Calu3 (cell line): ENCODE measurements around the gene TSTD2. TPM values are rescaled to one million over a fixed set of nuclear protein-coding genes. Genes with fewer than 3 reads are reported as not detected.

Experiments
- BruUV-seq: library from RNA; stranded (reverse); fragments of 400-500 nt; replicated peaks from 2 replicates; lab custom pipeline; 2021; lab: Mats Ljungman, UMichigan
- CTCF ChIA-PET: fragments of 300-600 bp; sonication (Branson Sonifier 250); formaldehyde crosslinking; loops from one replicate; lab custom pipeline; 2022; ENCODE audit warnings: antibody characterized with exemption; lab: Charles Lee
- DNase-seq: peaks from one replicate; pipeline ENCODE4 v3.0.0; 2022
- H3K27ac Mint-ChIP-seq: one replicate; pipeline ENCODE4 v1.8.0; 2022; ENCODE audit warnings: mixed read lengths; ENCODE audit not compliant: unreplicated experiment
- H3K27me3 Mint-ChIP-seq: one replicate; pipeline ENCODE4 v1.8.0; 2022; ENCODE audit warnings: mixed read lengths; ENCODE audit not compliant: unreplicated experiment
- H3K36me3 Mint-ChIP-seq: one replicate; pipeline ENCODE4 v1.8.0; 2022; ENCODE audit warnings: mild to moderate bottlenecking, moderate library complexity, mixed read lengths; ENCODE audit not compliant: insufficient read depth, unreplicated experiment
- H3K4me1 Mint-ChIP-seq: one replicate; pipeline ENCODE4 v1.8.0; 2022; ENCODE audit warnings: mild to moderate bottlenecking, low read depth, mixed read lengths; ENCODE audit not compliant: unreplicated experiment
- H3K4me3 Mint-ChIP-seq: one replicate; pipeline ENCODE4 v1.8.0; 2022; ENCODE audit warnings: mild to moderate bottlenecking, low read depth, moderate library complexity, mixed read lengths; ENCODE audit not compliant: unreplicated experiment
- H3K9me3 Mint-ChIP-seq: one replicate; pipeline ENCODE4 v1.8.0; 2022; ENCODE audit warnings: low read depth, mixed read lengths; ENCODE audit not compliant: unreplicated experiment
- CTCF ChIP-seq: fragments of 200-600 bp; IDR thresholded peaks from one replicate; pipeline ENCODE4 v1.8.0; 2022; ENCODE audit warnings: antibody characterized with exemption; ENCODE audit not compliant: unreplicated experiment
- intact Hi-C: fragments of 100-400 bp; cut with micrococcal nuclease; formaldehyde crosslinking; loops from one replicate; pipeline ENCODE4 v1.10.0; 2022; ENCODE audit not compliant: unreplicated experiment
- total RNA-seq: library from RNA; stranded (reverse); gene quantifications from 2 replicates; pipeline ENCODE4 v1.2.3, GENCODE V29; 2022

Gene TSTD2
- total RNA-seq, 1 experiment from 2014 or later = 12.6 TPM

- no TSS peak for BruUV-seq
- peaks cover 25% of the 10 kb centered on the region for H3K36me3 Mint-ChIP-seq
These were observed 18.5 kb upstream of the TSTD2 start for GRCh38 chr9:97651646-97652045.

GRCh38 chr9:97647996-97648395 lies 14.8 kb upstream of the TSTD2 start:
- TF ChIP-seq CTCF = no peak
- no peak for DNase-seq
- Mint-ChIP-seq H3K4me1 (no peaks in the 10 kb centered on the region), H3K27ac (no peak overlapping the region), H3K4me3 (no peak overlapping the region), H3K36me3 (peaks cover 21% of the 10 kb centered on the region), H3K27me3 (no peaks in the 10 kb centered on the region), H3K9me3 (no peaks in the 10 kb centered on the region)
- CTCF ChIA-PET = no interaction called here
- intact Hi-C loops = no loop called here
- BruUV-seq = no TSS peak

More at GRCh38 chr9:97651646-97652045, 18.5 kb upstream of the TSTD2 start:
- H3K4me1 Mint-ChIP-seq = no peaks in the 10 kb centered on the region
- no peak for TF ChIP-seq CTCF
- CTCF ChIA-PET = no interaction called here
- no peak for DNase-seq
- H3K27me3 Mint-ChIP-seq = no peaks in the 10 kb centered on the region
- no peak overlapping the region for H3K27ac Mint-ChIP-seq
- H3K4me3 Mint-ChIP-seq = no peak overlapping the region
- H3K9me3 Mint-ChIP-seq = no peaks in the 10 kb centered on the region
- intact Hi-C loops = no loop called here

- Mint-ChIP-seq H3K4me1 (no peaks in the 10 kb centered on the region), H3K4me3 (no peak overlapping the region), H3K27me3 (no peaks in the 10 kb centered on the region), H3K9me3 (no peaks in the 10 kb centered on the region), H3K36me3 (peaks cover 11% of the 10 kb centered on the region), H3K27ac (no peak overlapping the region)
- no TSS peak for BruUV-seq
- CTCF ChIA-PET = no interaction called here
- no peak for DNase-seq
- intact Hi-C loops = no loop called here
- no peak for TF ChIP-seq CTCF
These were observed 12.6 kb upstream of the TSTD2 start for GRCh38 chr9:97645720-97646119.

- no peaks in the 10 kb centered on the region for H3K9me3 Mint-ChIP-seq
- CTCF ChIA-PET = no interaction called here
- DNase-seq = no peak
- BruUV-seq = no TSS peak
- no peak for TF ChIP-seq CTCF
- no peaks in the 10 kb centered on the region for H3K27me3 Mint-ChIP-seq
- no peak overlapping the region for H3K27ac Mint-ChIP-seq
- H3K4me3 Mint-ChIP-seq = no peak overlapping the region
- peaks cover 20% of the 10 kb centered on the region for H3K4me1 Mint-ChIP-seq
- intact Hi-C loops = no loop called here
- peaks cover 21% of the 10 kb centered on the region for H3K36me3 Mint-ChIP-seq
These were observed 7.2 kb upstream of the TSTD2 start for GRCh38 chr9:97640325-97640724.
